HG03565 (cell line): ENCODE measurements around the gene CDK5R2.
"Not testable (repeated sequence)": the region's sequence is repeated elsewhere in the genome, so short reads cannot be mapped to it uniquely, and the experiment has no call there.

ENCODE experiments used
- ATAC-seq: cut with Tn5 transposase; IDR thresholded peaks from one replicate; pipeline ENCODE4 v1.9.1; 2021; ENCODE audit warnings: mild to moderate bottlenecking, moderate library complexity; ENCODE audit not compliant: unreplicated experiment

CDK5R2 gene

GRCh38 chr2:218959141-218959731 lies at the start of gene CDK5R2:
CDK5R2 (plus strand) TSS chr2:218959666; CDS start chr2:218959821, 155 bp downstream.
- peak; percentile 94 for ATAC-seq

GRCh38 chr2:218910741-218911140 lies 48.7 kb upstream of the CDK5R2 start:
- ATAC-seq = no peak

GRCh38 chr2:218920504-218920903 lies 39.0 kb upstream of the CDK5R2 start:
- no peak for ATAC-seq

- no peak for ATAC-seq
Observed at GRCh38 chr2:218924757-218925156, 34.7 kb upstream of the CDK5R2 start.

- ATAC-seq = no peak
Observed at GRCh38 chr2:218925434-218925833, 34.0 kb upstream of the CDK5R2 start.

- no peak for ATAC-seq
Observed at GRCh38 chr2:218927422-218927821, 32.0 kb upstream of the CDK5R2 start.

GRCh38 chr2:218927876-218928275 lies 31.6 kb upstream of the CDK5R2 start:
- ATAC-seq = no peak

GRCh38 chr2:218930488-218930887 lies 29.0 kb upstream of the CDK5R2 start:
- ATAC-seq = not testable (repeated sequence)

GRCh38 chr2:218931751-218932150 lies 27.7 kb upstream of the CDK5R2 start:
- not testable (repeated sequence) for ATAC-seq

GRCh38 chr2:218944759-218945404 lies 14.6 kb upstream of the CDK5R2 start:
- ATAC-seq = no peak

- ATAC-seq = no peak
Observed at GRCh38 chr2:218946621-218947020, 12.8 kb upstream of the CDK5R2 start.

GRCh38 chr2:218952160-218952559 lies 7.3 kb upstream of the CDK5R2 start:
- ATAC-seq = no peak

- no peak for ATAC-seq
Observed at GRCh38 chr2:218953366-218953954, 6.0 kb upstream of the CDK5R2 start.

- no peak for ATAC-seq
Observed at GRCh38 chr2:218954541-218955300, 4.7 kb upstream of the CDK5R2 start.

GRCh38 chr2:218956039-218956438 lies 3.4 kb upstream of the CDK5R2 start:
- ATAC-seq = no peak

- ATAC-seq = no peak
Observed at GRCh38 chr2:218957671-218958070, 1.8 kb upstream of the CDK5R2 start.

GRCh38 chr2:218958276-218958675 lies 1.2 kb upstream of the CDK5R2 start:
- ATAC-seq = no peak

- peak; percentile 14 for ATAC-seq
Observed at GRCh38 chr2:218959761-218960308, 369 bp downstream of the CDK5R2 start.

GRCh38 chr2:218960309-218961165 lies 1.1 kb downstream of the CDK5R2 start:
- no peak for ATAC-seq

- no peak for ATAC-seq
Observed at GRCh38 chr2:218961229-218961628, 1.8 kb downstream of the CDK5R2 start.
